A549 (cell line): ENCODE data around the gene GNA12. TPM values are rescaled to one million over a fixed set of nuclear protein-coding genes. Genes with fewer than 3 reads are reported as not detected.

Experiments
- ATAC-seq, 2 experiments: fragments of 200-7000 bp in 1 of 2; fragments of >200 bp in 1 of 2; cut with Nextera tagmentation in 1 of 2; cut with Tn5 transposase in 1 of 2; 3 replicates each; pipeline versions ENCODE4 v1.8.0 to v1.9.1; 2018 to 2020; ENCODE audit warnings: mild to moderate bottlenecking in 1 of 2, moderate library complexity in 1 of 2
- CTCF ChIA-PET: fragments of 300-600 bp; sonication (Branson Sonifier 250); formaldehyde crosslinking; extraction: SDS; loops from one replicate; lab custom pipeline; 2021; ENCODE audit warnings: antibody characterized with exemption, inconsistent platforms; lab: Yijun Ruan, JAX
- POLR2A ChIA-PET: fragments of 350-600 bp; formaldehyde crosslinking; extraction: SDS; loops from one replicate; lab custom pipeline; 2021; ENCODE audit warnings: antibody characterized with exemption, inconsistent platforms; lab: Yijun Ruan, JAX
- DNase-seq, 2 experiments: peaks; one replicate each; pipeline versions ENCODE4 v3.0.0 to v3.0.0-alpha.2; 2011 to 2016; ENCODE audit warnings: low read depth in 1 of 2, low spot score in 1 of 2
- FAIRE-seq: peaks from 2 replicates; lab custom pipeline; 2011; peaks lifted over from hg19 to GRCh38; lab: Jason Lieb, UNC
- H3K27ac ChIP-seq, 2 experiments: fragments of >200 bp; sonication (Bioruptor Twin); formaldehyde crosslinking; 3 replicates each; pipeline ENCODE4 v1.5.1; 2016 to 2017
- H3K4me1 ChIP-seq: fragments of >200 bp; sonication (Bioruptor Twin); formaldehyde crosslinking; 3 replicates; pipeline ENCODE4 v1.6.1; 2016
- H3K4me2 ChIP-seq: fragments of >200 bp; sonication (Bioruptor Twin); formaldehyde crosslinking; 3 replicates; pipeline ENCODE4 v1.6.1; 2016
- H3K4me3 ChIP-seq: fragments of >200 bp; sonication (Bioruptor Twin); formaldehyde crosslinking; 3 replicates; pipeline ENCODE4 v1.5.1; 2016
- H3K9me3 ChIP-seq: fragments of >200 bp; sonication (Bioruptor Twin); formaldehyde crosslinking; 3 replicates; pipeline ENCODE4 v1.6.1; 2016
- BHLHE40 ChIP-seq: IDR thresholded peaks from 2 replicates; pipeline ENCODE4 v1.6.1; 2012; ENCODE audit warnings: low read depth, low read length, inconsistent platforms
- CBX8 ChIP-seq: fragments of 200-600 bp; sonication (generic); IDR thresholded peaks from 2 replicates; pipeline ENCODE4 v1.6.1; 2016
- CEBPB ChIP-seq, 2 experiments: fragments of >200 bp in 1 of 2; sonication (Bioruptor Twin) in 1 of 2; formaldehyde crosslinking in 1 of 2; IDR thresholded peaks; 2 replicates each; pipeline ENCODE4 v1.6.1; 2012 to 2016
- CHD4 ChIP-seq: fragments of 200-600 bp; sonication (generic); IDR thresholded peaks from 2 replicates; pipeline ENCODE4 v1.6.1; 2016; ENCODE audit warnings: antibody characterized with exemption, mild to moderate bottlenecking, borderline replicate concordance
- EHF ChIP-seq: fragments of 250-450 bp; sonication (Bioruptor Pico); IDR thresholded peaks from 2 replicates; pipeline ENCODE4 v1.5.0; 2020; ENCODE audit warnings: mild to moderate bottlenecking
- HDAC2 ChIP-seq: fragments of 200-600 bp; sonication (generic); IDR thresholded peaks from 2 replicates; pipeline ENCODE4 v1.6.1; 2016
- HOXA7 ChIP-seq: fragments of 250-450 bp; sonication (Bioruptor Pico); IDR thresholded peaks from 2 replicates; pipeline ENCODE4 v1.5.0; 2020; ENCODE audit warnings: mild to moderate bottlenecking, moderate library complexity
- HOXB5 ChIP-seq: fragments of 250-450 bp; sonication (Bioruptor Pico); IDR thresholded peaks from 2 replicates; pipeline ENCODE4 v1.5.0; 2020; ENCODE audit warnings: mild to moderate bottlenecking, moderate library complexity
- JUN ChIP-seq, 2 experiments: fragments of >200 bp; sonication (Bioruptor Twin); formaldehyde crosslinking; IDR thresholded peaks; 2 replicates in 1 of 2; 3 replicates in 1 of 2; pipeline ENCODE4 v1.6.1; 2016 to 2017
- MAFK ChIP-seq: fragments of 450-650 bp; IDR thresholded peaks from 2 replicates; pipeline ENCODE4 v1.6.1; 2014; ENCODE audit not compliant: partially characterized antibody
- MYC ChIP-seq: IDR thresholded peaks from 2 replicates; pipeline ENCODE4 v1.6.1; 2012; ENCODE audit warnings: mild to moderate bottlenecking, inconsistent platforms, low read length, improper control_type of control experiment, borderline replicate concordance
- NPAS2 ChIP-seq: fragments of 250-450 bp; sonication (Bioruptor Pico); IDR thresholded peaks from 2 replicates; pipeline ENCODE4 v1.8.0; 2022; ENCODE audit warnings: mild to moderate bottlenecking, moderate library complexity, borderline replicate concordance
- NR3C1 ChIP-seq: fragments of >200 bp; sonication (Bioruptor Twin); formaldehyde crosslinking; IDR thresholded peaks from 3 replicates; pipeline ENCODE4 v1.6.1; 2017
- POLR2A ChIP-seq: IDR thresholded peaks from 2 replicates; pipeline ENCODE4 v1.6.1; 2012; ENCODE audit warnings: mild to moderate bottlenecking, low read length
- RNF2 ChIP-seq: fragments of 200-600 bp; sonication (generic); IDR thresholded peaks from 2 replicates; pipeline ENCODE4 v1.6.1; 2016; ENCODE audit warnings: low read depth, mild to moderate bottlenecking, antibody characterized with exemption, moderate library complexity, borderline replicate concordance
- SMC3 ChIP-seq: fragments of >200 bp; sonication (Bioruptor Twin); formaldehyde crosslinking; IDR thresholded peaks from 3 replicates; pipeline ENCODE4 v1.6.1; 2018; ENCODE audit warnings: inconsistent platforms
- TFCP2L1 ChIP-seq: fragments of 250-450 bp; sonication (Bioruptor Pico); IDR thresholded peaks from 2 replicates; pipeline ENCODE4 v1.5.0; 2021; ENCODE audit warnings: mild to moderate bottlenecking
- ZFP36 ChIP-seq: fragments of 450-650 bp; IDR thresholded peaks from 2 replicates; pipeline ENCODE4 v1.6.1; 2014; ENCODE audit warnings: borderline replicate concordance; ENCODE audit not compliant: partially characterized antibody
- ZNF302 ChIP-seq: fragments of 250-450 bp; sonication (Bioruptor Pico); IDR thresholded peaks from 2 replicates; pipeline ENCODE4 v1.9.0; 2021; ENCODE audit warnings: inconsistent platforms, mild to moderate bottlenecking, moderate library complexity
- WGBS: methylation state at CpG from one replicate; pipeline ENCODE4 v1.1.6; 2017; ENCODE audit errors: missing lambda C conversion rate; 5-methylcytosine and 5-hydroxymethylcytosine counted together
- polyA plus RNA-seq, 4 experiments: library from polyadenylated mRNA; depleted of rRNA in 3 of 4; stranded (reverse); fragments of >200 nt; fragmentation: RNase III in 1 of 4; extraction: RNeasy Plus Mini Kit Qiagen cat#74134 plus additional on column Dnase treatment in 1 of 4; gene quantifications; 2 replicates in 3 of 4; 3 replicates in 1 of 4; pipeline ENCODE4 v1.2.3, GENCODE V29; 2011 to 2017
- TF ChIP-seq, protein P1 (sequence below): fragments of >200 bp; sonication (Bioruptor Twin); formaldehyde crosslinking; IDR thresholded peaks from 3 replicates; pipeline ENCODE4 v1.5.1; 2016
- TF ChIP-seq, protein P2 (sequence below): fragments of 250-450 bp; sonication (Bioruptor Pico); IDR thresholded peaks from 2 replicates; pipeline ENCODE4 v1.5.0; 2021; ENCODE audit warnings: mild to moderate bottlenecking, moderate library complexity, borderline replicate concordance
- TF ChIP-seq, protein P3 (sequence below): fragments of >200 bp; sonication (Bioruptor Twin); formaldehyde crosslinking; IDR thresholded peaks from 2 replicates; pipeline ENCODE4 v1.6.1; 2016
- TF ChIP-seq, protein P4 (sequence below): fragments of >200 bp; sonication (Bioruptor Twin); formaldehyde crosslinking; IDR thresholded peaks from 3 replicates; pipeline ENCODE4 v1.6.1; 2016

Gene GNA12
- polyA plus RNA-seq, 2 of the 4 experiments (the other 2 are of a cell fraction), result 33.0 to 43.7 TPM

DNA sequence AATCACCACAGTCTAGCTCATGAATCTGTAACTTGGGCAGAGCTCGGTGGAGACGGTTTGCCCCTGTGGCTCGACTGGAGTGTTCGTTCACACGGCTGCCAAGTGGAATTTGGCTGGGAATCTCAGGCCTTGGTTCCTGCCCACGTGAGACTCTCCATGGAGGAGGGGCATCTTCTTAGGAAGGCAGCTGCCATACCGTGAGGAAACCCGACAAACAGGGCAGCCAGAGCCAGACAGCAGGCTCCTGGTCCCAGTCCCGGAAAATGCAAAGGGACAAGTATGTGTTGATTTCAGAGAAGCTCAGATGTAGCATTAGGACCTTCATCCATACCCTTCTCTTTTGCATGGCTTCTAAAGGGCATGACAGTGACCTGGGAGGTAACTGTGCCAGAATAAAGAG lies 129.5 kb downstream of the GNA12 start:
- CTCF ChIA-PET, result interaction anchor here (0.6 to 6.7 kb wide), 7 partner anchors 8 to 246 kb away, joined by 3 to 36 read pairs (median 3); no protein-coding TSS in a partner anchor
- TF ChIP-seq CBX8 (no peak), ZNF302 (CRISPR knock-in tag) (no peak), HOXB5 (no peak), BHLHE40 (no peak)
- Histone ChIP-seq H3K4me1 (no peaks in the 10 kb centered on the region), H3K4me2 (no peak overlapping the region), H3K27ac (no peak overlapping the region), H3K9me3 (no peaks in the 10 kb centered on the region), H3K4me3 (no peak overlapping the region)
- DNase-seq (no peak), ATAC-seq (no peak), FAIRE-seq (no peak)
- POLR2A ChIA-PET, result no interaction called here
- WGBS, result 100% methylated on average over 2 of the region's 9 CpGs

DNA sequence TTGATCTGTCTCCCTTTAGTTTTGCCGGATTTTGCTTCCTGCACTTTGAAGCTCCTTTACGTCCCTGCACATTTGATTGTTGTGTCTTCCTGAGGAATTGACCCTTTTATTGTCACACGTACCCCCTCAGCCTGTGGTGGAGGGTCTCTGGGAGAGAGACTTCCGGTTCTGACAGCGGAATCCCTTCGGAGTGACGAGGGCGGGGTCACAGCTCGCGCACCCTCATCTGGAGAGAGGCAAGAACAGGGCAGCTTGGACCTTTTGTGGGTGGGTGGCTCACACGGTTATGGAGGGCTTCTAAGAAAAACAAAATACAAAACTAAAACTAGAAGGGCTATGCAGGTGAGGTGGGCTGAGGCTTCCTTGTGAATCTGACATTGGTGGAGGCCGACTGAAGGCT lies 130.1 kb downstream of the GNA12 start:
- H3K27ac ChIP-seq, result no peak overlapping the region
- FAIRE-seq (no peak), ATAC-seq (no peak), DNase-seq (no peak)
- H3K4me3 ChIP-seq, result no peak overlapping the region
- H3K4me2 ChIP-seq, result no peak overlapping the region
- ChIA-PET CTCF (interaction anchor here (0.6 to 6.7 kb wide), 10 partner anchors 9 to 245 kb away, joined by 3 to 36 read pairs (median 4); no protein-coding TSS in a partner anchor), POLR2A (interaction anchor here (1.1 kb wide), 1 partner anchor 44 kb away, joined by 3 read pairs; no protein-coding TSS in a partner anchor)
- 89% methylated on average over 12 of the region's 12 CpGs for WGBS
- TF ChIP-seq RNF2 (no peak), POLR2A (no peak), TFCP2L1 (CRISPR knock-in tag) (no peak), ZFP36 (no peak), HOXB5 (no peak), HOXA7 (no peak)
- TF ChIP-seq, protein P1, sequence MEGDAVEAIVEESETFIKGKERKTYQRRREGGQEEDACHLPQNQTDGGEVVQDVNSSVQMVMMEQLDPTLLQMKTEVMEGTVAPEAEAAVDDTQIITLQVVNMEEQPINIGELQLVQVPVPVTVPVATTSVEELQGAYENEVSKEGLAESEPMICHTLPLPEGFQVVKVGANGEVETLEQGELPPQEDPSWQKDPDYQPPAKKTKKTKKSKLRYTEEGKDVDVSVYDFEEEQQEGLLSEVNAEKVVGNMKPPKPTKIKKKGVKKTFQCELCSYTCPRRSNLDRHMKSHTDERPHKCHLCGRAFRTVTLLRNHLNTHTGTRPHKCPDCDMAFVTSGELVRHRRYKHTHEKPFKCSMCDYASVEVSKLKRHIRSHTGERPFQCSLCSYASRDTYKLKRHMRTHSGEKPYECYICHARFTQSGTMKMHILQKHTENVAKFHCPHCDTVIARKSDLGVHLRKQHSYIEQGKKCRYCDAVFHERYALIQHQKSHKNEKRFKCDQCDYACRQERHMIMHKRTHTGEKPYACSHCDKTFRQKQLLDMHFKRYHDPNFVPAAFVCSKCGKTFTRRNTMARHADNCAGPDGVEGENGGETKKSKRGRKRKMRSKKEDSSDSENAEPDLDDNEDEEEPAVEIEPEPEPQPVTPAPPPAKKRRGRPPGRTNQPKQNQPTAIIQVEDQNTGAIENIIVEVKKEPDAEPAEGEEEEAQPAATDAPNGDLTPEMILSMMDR, result no peak
- TF ChIP-seq, protein P2, sequence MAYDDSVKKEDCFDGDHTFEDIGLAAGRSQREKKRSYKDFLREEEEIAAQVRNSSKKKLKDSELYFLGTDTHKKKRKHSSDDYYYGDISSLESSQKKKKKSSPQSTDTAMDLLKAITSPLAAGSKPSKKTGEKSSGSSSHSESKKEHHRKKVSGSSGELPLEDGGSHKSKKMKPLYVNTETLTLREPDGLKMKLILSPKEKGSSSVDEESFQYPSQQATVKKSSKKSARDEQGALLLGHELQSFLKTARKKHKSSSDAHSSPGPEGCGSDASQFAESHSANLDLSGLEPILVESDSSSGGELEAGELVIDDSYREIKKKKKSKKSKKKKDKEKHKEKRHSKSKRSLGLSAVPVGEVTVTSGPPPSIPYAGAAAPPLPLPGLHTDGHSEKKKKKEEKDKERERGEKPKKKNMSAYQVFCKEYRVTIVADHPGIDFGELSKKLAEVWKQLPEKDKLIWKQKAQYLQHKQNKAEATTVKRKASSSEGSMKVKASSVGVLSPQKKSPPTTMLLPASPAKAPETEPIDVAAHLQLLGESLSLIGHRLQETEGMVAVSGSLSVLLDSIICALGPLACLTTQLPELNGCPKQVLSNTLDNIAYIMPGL (CRISPR knock-in tag), result no peak
- H3K9me3 ChIP-seq, result no peaks in the 10 kb centered on the region
- no peaks in the 10 kb centered on the region for H3K4me1 ChIP-seq

DNA sequence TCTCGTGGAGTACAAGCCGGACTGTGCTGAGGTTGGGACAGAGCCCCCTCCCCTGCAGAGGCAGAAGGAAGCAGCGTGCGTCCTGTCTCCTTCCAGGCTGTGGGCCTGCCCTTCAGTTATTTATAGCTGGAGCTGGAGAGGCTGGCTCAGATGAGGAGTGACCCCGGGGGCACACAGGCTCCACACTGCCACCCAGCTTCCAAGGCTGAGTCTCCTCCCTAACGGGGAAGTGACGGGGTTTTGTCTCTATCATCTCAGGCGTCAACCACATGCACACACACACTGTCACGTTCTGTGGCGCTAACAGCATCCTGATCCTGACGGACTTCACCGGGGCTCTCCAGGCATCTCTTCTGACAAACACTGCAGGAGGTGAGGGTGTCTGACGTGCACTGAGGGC lies 130.7 kb downstream of the GNA12 start:
- H3K4me2 ChIP-seq, result no peak overlapping the region
- no peak for FAIRE-seq
- CTCF ChIA-PET, result interaction anchor here (0.6 to 6.7 kb wide), 9 partner anchors 14 to 263 kb away, joined by 3 to 36 read pairs (median 6); no protein-coding TSS in a partner anchor

More for the DNA sequence above, 130.7 kb downstream of the GNA12 start:
- DNase-seq (no peak), ATAC-seq (no peak)
- Histone ChIP-seq H3K4me1 (no peaks in the 10 kb centered on the region), H3K27ac (no peak overlapping the region), H3K9me3 (no peaks in the 10 kb centered on the region), H3K4me3 (no peak overlapping the region)
- WGBS, result 81% methylated on average over 13 of the region's 13 CpGs
- TF ChIP-seq, protein P2 (CRISPR knock-in tag), result no peak
- TF ChIP-seq HDAC2, result no peak
- TF ChIP-seq EHF (CRISPR knock-in tag), result no peak
- TF ChIP-seq NPAS2 (CRISPR knock-in tag), result no peak
- no peak for TF ChIP-seq CHD4
- TF ChIP-seq, protein P3, sequence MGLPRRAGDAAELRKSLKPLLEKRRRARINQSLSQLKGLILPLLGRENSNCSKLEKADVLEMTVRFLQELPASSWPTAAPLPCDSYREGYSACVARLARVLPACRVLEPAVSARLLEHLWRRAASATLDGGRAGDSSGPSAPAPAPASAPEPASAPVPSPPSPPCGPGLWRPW, result no peak
- no peak for TF ChIP-seq SMC3
- no peak for TF ChIP-seq ZFP36
- TF ChIP-seq JUN (IDR thresholded peaks at IDR 0.05), result no peak
- TF ChIP-seq MAFK, result no peak
- TF ChIP-seq, protein P4, sequence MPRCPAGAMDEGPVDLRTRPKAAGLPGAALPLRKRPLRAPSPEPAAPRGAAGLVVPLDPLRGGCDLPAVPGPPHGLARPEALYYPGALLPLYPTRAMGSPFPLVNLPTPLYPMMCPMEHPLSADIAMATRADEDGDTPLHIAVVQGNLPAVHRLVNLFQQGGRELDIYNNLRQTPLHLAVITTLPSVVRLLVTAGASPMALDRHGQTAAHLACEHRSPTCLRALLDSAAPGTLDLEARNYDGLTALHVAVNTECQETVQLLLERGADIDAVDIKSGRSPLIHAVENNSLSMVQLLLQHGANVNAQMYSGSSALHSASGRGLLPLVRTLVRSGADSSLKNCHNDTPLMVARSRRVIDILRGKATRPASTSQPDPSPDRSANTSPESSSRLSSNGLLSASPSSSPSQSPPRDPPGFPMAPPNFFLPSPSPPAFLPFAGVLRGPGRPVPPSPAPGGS, result no peak
- TF ChIP-seq CEBPB (IDR thresholded peaks at IDR 0.05), result no peak
- no peak for TF ChIP-seq MYC
- no peak for TF ChIP-seq NR3C1
- POLR2A ChIA-PET, result interaction anchor here (1.1 kb wide), 1 partner anchor 45 kb away, joined by 3 read pairs; no protein-coding TSS in a partner anchor
